ENCODE data around the gene UBE4B. TPM values are rescaled to one million over a fixed set of nuclear protein-coding genes. Genes with fewer than 3 reads are reported as not detected.

The UBE4B gene
- total and polyA plus RNA-seq, 10 of the 15 experiments (the other 5 are each of a cell fraction or from before 2014, with no cell fraction given), result 2.9 to 32.6 (median 20.7) TPM

DNA sequence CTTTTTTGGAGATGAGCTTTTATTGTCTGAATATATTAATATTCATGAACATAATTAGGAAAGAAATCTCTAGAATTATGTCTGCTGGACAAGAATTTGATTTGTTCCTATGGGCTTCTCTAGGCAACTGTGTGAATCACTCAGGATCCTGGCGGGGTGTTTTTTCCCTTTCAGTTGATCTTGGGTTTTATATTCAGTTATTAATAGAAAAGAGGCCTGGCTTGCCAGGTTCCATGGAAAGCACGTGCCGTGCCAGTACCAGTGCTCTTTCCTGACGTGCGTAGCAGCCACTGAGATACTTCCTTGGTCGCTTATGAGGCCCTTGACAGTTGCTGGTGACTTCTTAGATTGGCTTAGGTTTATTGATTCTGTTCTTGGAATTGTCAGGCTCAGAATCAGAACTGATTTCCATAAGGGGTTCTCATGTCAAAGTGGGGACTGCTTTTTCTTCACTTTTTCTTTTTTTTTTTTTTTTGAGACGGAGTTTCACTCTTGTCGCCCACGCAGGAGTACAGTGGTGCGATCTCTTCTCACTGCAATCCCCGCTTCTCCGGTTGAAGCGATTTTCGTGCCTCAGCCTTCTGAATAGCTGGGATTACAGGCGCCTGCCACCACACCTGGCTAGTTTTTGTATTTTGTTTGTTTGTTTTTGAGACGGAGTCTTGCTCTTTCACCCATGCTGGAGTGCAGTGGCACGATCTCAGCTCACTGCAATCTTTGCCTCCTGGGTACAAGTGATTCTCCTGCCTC lies 129.0 kb downstream of the UBE4B start:
- Histone ChIP-seq H3K27me3 (replicated peaks in 1 of 2; ENCODE audit: control insufficient read depth in 2 of 2, insufficient read depth in 2 of 2, low read length in 1 of 2) (no peaks in the 10 kb centered on the region), H3K79me2 (ENCODE audit: control insufficient read depth, insufficient read depth, low read length) (no peaks in the 10 kb centered on the region), H3K36me3 (ENCODE audit: control insufficient read depth in 2 of 2, insufficient read depth in 2 of 2, low read length in 1 of 2) (0 out of 4 replicates have a peak, but pooled peaks cover 0 to 6% of the 10 kb centered on the region in 2 experiments), H2AFZ (ENCODE audit: control insufficient read depth, low read depth, low read length) (no peak overlapping the region), H3K4me3 (no peak overlapping the region), H4K20me1 (ENCODE audit: control insufficient read depth, insufficient read depth) (no peaks in the 10 kb centered on the region), H3K9me3 (replicated peaks; ENCODE audit: control insufficient read depth, insufficient read depth, low read length) (no peaks in the 10 kb centered on the region), H3K9ac (ENCODE audit: control insufficient read depth, insufficient read depth, low read length) (no peak overlapping the region), H3K4me1 (ENCODE audit: control insufficient read depth, insufficient read depth, low read length) (no peaks in the 10 kb centered on the region), H3K4me2 (ENCODE audit: control insufficient read depth, insufficient read depth) (no peak overlapping the region), H3K27ac (ENCODE audit: control insufficient read depth, insufficient read depth) (no peak overlapping the region)
- POLR2A ChIA-PET, result interaction anchor here (1.2 to 1.6 kb wide), 2 partner anchors 12 to 39 kb away, joined by 3 to 4 read pairs; no protein-coding TSS in a partner anchor
- no TSS peak for BruUV-seq (replicated peaks)
- intact Hi-C loops (cut with micrococcal nuclease; ENCODE audit: unreplicated experiment), result no loop called here
- ATAC-seq, result no peak
- no peak for TF ChIP-seq ATF3 (IDR thresholded peaks at IDR 0.05; ENCODE audit: borderline replicate concordance, extremely low read depth, low read depth, low read length)
- TF ChIP-seq ATF2 (IDR thresholded peaks at IDR 0.05; ENCODE audit: low read length), result no peak
- no peak for TF ChIP-seq ZZZ3 (IDR thresholded peaks at IDR 0.05; ENCODE audit: control insufficient read depth, insufficient read length, low read depth)
- no peak for TF ChIP-seq E2F4 (IDR thresholded peaks at IDR 0.05; ENCODE audit: low read depth, low read length)
- no peak for TF ChIP-seq EZH2 (IDR thresholded peaks at IDR 0.05; ENCODE audit: borderline replicate concordance, control insufficient read depth, low read depth, low read length)
- TF ChIP-seq RELA (IDR thresholded peaks at IDR 0.05; ENCODE audit: borderline replicate concordance, partially characterized antibody), result no peak
- no peak for TF ChIP-seq PKNOX1 (IDR thresholded peaks at IDR 0.05)
- TF ChIP-seq BMI1 (IDR thresholded peaks at IDR 0.05; ENCODE audit: borderline replicate concordance), result no peak
- TF ChIP-seq SMAD1 (IDR thresholded peaks at IDR 0.05; ENCODE audit: low read depth, partially characterized antibody), result no peak
- TF ChIP-seq, protein P1, sequence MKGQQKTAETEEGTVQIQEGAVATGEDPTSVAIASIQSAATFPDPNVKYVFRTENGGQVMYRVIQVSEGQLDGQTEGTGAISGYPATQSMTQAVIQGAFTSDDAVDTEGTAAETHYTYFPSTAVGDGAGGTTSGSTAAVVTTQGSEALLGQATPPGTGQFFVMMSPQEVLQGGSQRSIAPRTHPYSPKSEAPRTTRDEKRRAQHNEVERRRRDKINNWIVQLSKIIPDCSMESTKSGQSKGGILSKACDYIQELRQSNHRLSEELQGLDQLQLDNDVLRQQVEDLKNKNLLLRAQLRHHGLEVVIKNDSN (IDR thresholded peaks at IDR 0.05; ENCODE audit: borderline replicate concordance, extremely low read length, insufficient read depth, low read depth, low read length), result no peak
- TF ChIP-seq YY1 (IDR thresholded peaks at IDR 0.05; ENCODE audit: low read depth, low read length), result no peak
- TF ChIP-seq DPF2 (IDR thresholded peaks at IDR 0.05), result no peak
- no peak for TF ChIP-seq CEBPB (IDR thresholded peaks at IDR 0.05; ENCODE audit: borderline replicate concordance in 1 of 2, low read depth in 2 of 2, low read length in 2 of 2)
- no peak for TF ChIP-seq MEF2B (IDR thresholded peaks at IDR 0.05; ENCODE audit: partially characterized antibody, poor library complexity, severe bottlenecking)
- TF ChIP-seq JUND (IDR thresholded peaks at IDR 0.05; ENCODE audit: low read depth, low read length), result no peak
- TF ChIP-seq BACH1 (IDR thresholded peaks at IDR 0.05; ENCODE audit: borderline replicate concordance), result no peak
- RAD21 ChIA-PET (ENCODE audit: unreplicated experiment), result no interaction called here
- no peak for DNase-seq (ENCODE audit: low read depth, low spot score)
- SMC1A ChIA-PET (ENCODE audit: uncharacterized antibody, unreplicated experiment), result interaction anchor here (1.4 kb wide), 1 partner anchor 16 kb away, joined by 5 read pairs; no protein-coding TSS in a partner anchor
- in situ Hi-C loops (cut with MboI), result no loop called here
- CTCF ChIA-PET, result no interaction called here
- 93% methylated on average over 14 of the region's 17 CpGs for WGBS (ENCODE audit: insufficient coverage, insufficient replicate concordance, low lambda C conversion rate, missing lambda C conversion rate)
- FAIRE-seq, result no peak
